H9 (cell line): Measurements from ENCODE around the gene THSD4. TPM values are rescaled to one million over a fixed set of nuclear protein-coding genes. Genes with fewer than 3 reads are reported as not detected.

ENCODE experiments used
- DNase-seq: peaks from one replicate; pipeline ENCODE4 v3.0.0-alpha.2; 2017
- H2AFZ ChIP-seq: one replicate; pipeline ENCODE4 v1.6.1; 2013; ENCODE audit warnings: mild to moderate bottlenecking, low read length, control low read depth, moderate library complexity
- H2AK5ac ChIP-seq: 2 replicates; pipeline ENCODE4 v1.6.1; 2013; ENCODE audit warnings: low read length, control low read depth, mixed read lengths; ENCODE audit not compliant: insufficient read length
- H2BK120ac ChIP-seq: one replicate; pipeline ENCODE4 v1.6.1; 2013; ENCODE audit warnings: low read depth, mild to moderate bottlenecking, low read length, control low read depth, inconsistent platforms; ENCODE audit not compliant: poor library complexity, severe bottlenecking
- H2BK12ac ChIP-seq: 2 replicates; pipeline ENCODE4 v1.6.1; 2013; ENCODE audit warnings: low read length, control low read depth, mixed read lengths, low read depth; ENCODE audit not compliant: insufficient read length
- H2BK15ac ChIP-seq: 2 replicates; pipeline ENCODE4 v1.6.1; 2013; ENCODE audit warnings: low read depth, low read length, control low read depth
- H2BK20ac ChIP-seq: one replicate; pipeline ENCODE4 v1.6.1; 2013; ENCODE audit warnings: low read depth, mild to moderate bottlenecking, low read length, control low read depth, inconsistent platforms; ENCODE audit not compliant: poor library complexity, severe bottlenecking
- H2BK5ac ChIP-seq: 2 replicates; pipeline ENCODE4 v1.6.1; 2013; ENCODE audit warnings: low read length, control low read depth, mixed read lengths; ENCODE audit not compliant: insufficient read length
- H3K14ac ChIP-seq: 2 replicates; pipeline ENCODE4 v1.6.1; 2013; ENCODE audit warnings: low read length, control low read depth; ENCODE audit not compliant: insufficient read depth
- H3K18ac ChIP-seq: 2 replicates; pipeline ENCODE4 v1.6.1; 2013; ENCODE audit warnings: low read depth, mild to moderate bottlenecking, mixed read lengths, low read length, control low read depth; ENCODE audit not compliant: insufficient read length
- H3K23ac ChIP-seq: 2 replicates; pipeline ENCODE4 v1.6.1; 2013; ENCODE audit warnings: low read length, control low read depth, mixed read lengths, low read depth; ENCODE audit not compliant: insufficient read length
- H3K23me2 ChIP-seq: 2 replicates; pipeline ENCODE4 v1.6.1; 2013; ENCODE audit warnings: low read depth, mild to moderate bottlenecking, mixed read lengths, low read length, control low read depth; ENCODE audit not compliant: insufficient read length, poor library complexity, severe bottlenecking
- H3K27ac ChIP-seq: 2 replicates; pipeline ENCODE4 v1.5.1; 2013; ENCODE audit warnings: low read length, control low read depth, mixed read lengths, low read depth; ENCODE audit not compliant: insufficient read length
- H3K27me3 ChIP-seq: 2 replicates; pipeline ENCODE4 v1.6.1; 2013; ENCODE audit warnings: low read length, control low read depth, inconsistent platforms; ENCODE audit not compliant: insufficient read depth
- H3K4ac ChIP-seq: 2 replicates; pipeline ENCODE4 v1.6.1; 2013; ENCODE audit warnings: low read depth, mild to moderate bottlenecking, control low read depth, inconsistent platforms, low read length, moderate library complexity
- H3K4me1 ChIP-seq: 2 replicates; pipeline ENCODE4 v1.6.1; 2013; ENCODE audit warnings: low read length, control low read depth, inconsistent platforms; ENCODE audit not compliant: insufficient read depth
- H3K4me2 ChIP-seq: 2 replicates; pipeline ENCODE4 v1.6.1; 2013; ENCODE audit warnings: low read length, control low read depth, mixed read lengths; ENCODE audit not compliant: insufficient read length, insufficient read depth
- H3K56ac ChIP-seq: 2 replicates; pipeline ENCODE4 v1.6.1; 2013; ENCODE audit warnings: low read depth, mild to moderate bottlenecking, mixed read lengths, low read length, control low read depth; ENCODE audit not compliant: insufficient read length
- H3K79me1 ChIP-seq: 2 replicates; pipeline ENCODE4 v1.6.1; 2013; ENCODE audit warnings: low read depth, mild to moderate bottlenecking, moderate library complexity, low read length, control low read depth, inconsistent platforms; ENCODE audit not compliant: insufficient read depth, poor library complexity, severe bottlenecking
- H3K79me2 ChIP-seq: 2 replicates; pipeline ENCODE4 v1.6.1; 2013; ENCODE audit warnings: low read length, control low read depth, inconsistent platforms; ENCODE audit not compliant: insufficient read depth
- H3K9ac ChIP-seq: 2 replicates; pipeline ENCODE4 v1.6.1; 2013; ENCODE audit warnings: low read length, control low read depth, mixed read lengths; ENCODE audit not compliant: insufficient read length; ENCODE audit errors: extremely low read depth
- H3K9me3 ChIP-seq: one replicate; pipeline ENCODE4 v1.6.1; 2013; ENCODE audit warnings: low read depth, low read length, inconsistent platforms; ENCODE audit not compliant: control insufficient read depth
- H3T11ph ChIP-seq: one replicate; pipeline ENCODE4 v1.6.1; 2013; ENCODE audit warnings: mild to moderate bottlenecking, low read length, control low read depth, inconsistent platforms
- H4K20me1 ChIP-seq: one replicate; pipeline ENCODE4 v1.6.1; 2013; ENCODE audit not compliant: control insufficient read depth, insufficient read length, insufficient read depth
- H4K5ac ChIP-seq: 2 replicates; pipeline ENCODE4 v1.6.1; 2013; ENCODE audit warnings: low read depth, mild to moderate bottlenecking, mixed read lengths, low read length, control low read depth; ENCODE audit not compliant: insufficient read length
- H4K8ac ChIP-seq: replicated peaks from 2 replicates; pipeline ENCODE4 v1.6.1; 2013; ENCODE audit warnings: low read length, control low read depth, mixed read lengths, low read depth; ENCODE audit not compliant: insufficient read length
- H4K91ac ChIP-seq: 2 replicates; pipeline ENCODE4 v1.6.1; 2013; ENCODE audit warnings: low read depth, mild to moderate bottlenecking, moderate library complexity, mixed read lengths, low read length, control low read depth; ENCODE audit not compliant: insufficient read length
- H3K27ac Mint-ChIP-seq, 3 experiments: 2 replicates in 2 of 3; 3 replicates in 1 of 3; pipeline ENCODE4 v1.8.0; 2020 to 2021; ENCODE audit warnings: mixed read lengths in 3 of 3, mild to moderate bottlenecking in 1 of 3, moderate library complexity in 1 of 3
- H3K27me3 Mint-ChIP-seq: 2 replicates; pipeline ENCODE4 v1.8.0; 2021; ENCODE audit warnings: low read depth, mild to moderate bottlenecking, moderate library complexity, mixed read lengths
- H3K36me3 Mint-ChIP-seq, 3 experiments: 2 replicates in 2 of 3; 3 replicates in 1 of 3; pipeline ENCODE4 v1.8.0; 2020 to 2021; ENCODE audit warnings: low read depth in 3 of 3, mixed read lengths in 3 of 3; ENCODE audit not compliant: insufficient read depth in 1 of 3
- H3K4me1 Mint-ChIP-seq, 2 experiments: 2 replicates each; pipeline ENCODE4 v1.8.0; 2020; ENCODE audit warnings: mixed read lengths in 2 of 2
- H3K4me3 Mint-ChIP-seq, 2 experiments: 2 replicates in 1 of 2; 3 replicates in 1 of 2; pipeline ENCODE4 v1.8.0; 2020 to 2021; ENCODE audit warnings: mild to moderate bottlenecking in 2 of 2, mixed read lengths in 2 of 2, moderate library complexity in 1 of 2
- H3K9me3 Mint-ChIP-seq, 2 experiments: 2 replicates in 1 of 2; 3 replicates in 1 of 2; pipeline ENCODE4 v1.8.0; 2020; ENCODE audit warnings: mild to moderate bottlenecking in 2 of 2, mixed read lengths in 2 of 2, moderate library complexity in 1 of 2
- WGBS: extraction: QIAGEN DNeasy Blood & Tissue Kit; methylation state at CpG from one replicate; pipeline ENCODE4 v1.1.7; 2013; ENCODE audit warnings: missing lambda C conversion rate, low lambda C conversion rate, mixed read lengths; ENCODE audit not compliant: insufficient read length; ENCODE audit errors: extremely low coverage; 5-methylcytosine and 5-hydroxymethylcytosine counted together
- total RNA-seq: library from RNA; stranded (reverse); gene quantifications from 2 replicates; pipeline ENCODE4 v1.2.1, GENCODE V29; 2021
- TF ChIP-seq, protein P1 (sequence below): fragments of 200-600 bp; sonication (generic); conservative IDR thresholded peaks from 3 replicates; pipeline ENCODE4 v1.8.0; 2021; ENCODE audit warnings: antibody characterized with exemption, mild to moderate bottlenecking

Gene THSD4
- total RNA-seq, 1 experiment from 2014 or later = 5.5 TPM

GRCh38 chr15:71109905-71110304, 5.4 kb upstream of the THSD4 start:
- Histone ChIP-seq H3K18ac (no peak overlapping the region), H3K9me3 (no peaks in the 10 kb centered on the region), H2BK5ac (no peak overlapping the region), H3K79me1 (no peaks in the 10 kb centered on the region), H4K91ac (no peak overlapping the region), H2BK20ac (no peak overlapping the region), H3K4me2 (no peak overlapping the region), H2BK120ac (no peak overlapping the region), H4K8ac (no peak overlapping the region), H3K4ac (no peak overlapping the region), H3K23ac (no peak overlapping the region), H3K27ac (no peak overlapping the region), H3K4me1 (peaks cover 7% of the 10 kb centered on the region), H3K9ac (no peak overlapping the region), H2AFZ (no peak overlapping the region), H2BK15ac (no peak overlapping the region), H2BK12ac (no peak overlapping the region), H4K20me1 (no peaks in the 10 kb centered on the region), H3T11ph (no peak overlapping the region), H3K79me2 (no peaks in the 10 kb centered on the region), H3K14ac (no peak overlapping the region), H3K56ac (no peak overlapping the region), H3K23me2 (peaks cover 3% of the 10 kb centered on the region), H3K27me3 (no peaks in the 10 kb centered on the region), H4K5ac (no peak overlapping the region), H2AK5ac (no peak overlapping the region)
- peak; percentile 24 for DNase-seq
- H3K4me3 Mint-ChIP-seq = no peak overlapping the region
- no peaks in the 10 kb centered on the region for H3K36me3 Mint-ChIP-seq
- TF ChIP-seq, protein P1, sequence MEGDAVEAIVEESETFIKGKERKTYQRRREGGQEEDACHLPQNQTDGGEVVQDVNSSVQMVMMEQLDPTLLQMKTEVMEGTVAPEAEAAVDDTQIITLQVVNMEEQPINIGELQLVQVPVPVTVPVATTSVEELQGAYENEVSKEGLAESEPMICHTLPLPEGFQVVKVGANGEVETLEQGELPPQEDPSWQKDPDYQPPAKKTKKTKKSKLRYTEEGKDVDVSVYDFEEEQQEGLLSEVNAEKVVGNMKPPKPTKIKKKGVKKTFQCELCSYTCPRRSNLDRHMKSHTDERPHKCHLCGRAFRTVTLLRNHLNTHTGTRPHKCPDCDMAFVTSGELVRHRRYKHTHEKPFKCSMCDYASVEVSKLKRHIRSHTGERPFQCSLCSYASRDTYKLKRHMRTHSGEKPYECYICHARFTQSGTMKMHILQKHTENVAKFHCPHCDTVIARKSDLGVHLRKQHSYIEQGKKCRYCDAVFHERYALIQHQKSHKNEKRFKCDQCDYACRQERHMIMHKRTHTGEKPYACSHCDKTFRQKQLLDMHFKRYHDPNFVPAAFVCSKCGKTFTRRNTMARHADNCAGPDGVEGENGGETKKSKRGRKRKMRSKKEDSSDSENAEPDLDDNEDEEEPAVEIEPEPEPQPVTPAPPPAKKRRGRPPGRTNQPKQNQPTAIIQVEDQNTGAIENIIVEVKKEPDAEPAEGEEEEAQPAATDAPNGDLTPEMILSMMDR = no peak
- H3K27me3 Mint-ChIP-seq = peaks cover 15% of the 10 kb centered on the region
- peaks cover 45 to 50% of the 10 kb centered on the region in 2 experiments for H3K4me1 Mint-ChIP-seq
- WGBS = no CpG with 5 or more reads among the region's 3 CpGs
- H3K27ac Mint-ChIP-seq = no peak overlapping the region
- H3K9me3 Mint-ChIP-seq = no peaks in the 10 kb centered on the region; a peak in 1 of 5 replicates
